GM21717 (cell line): ENCODE measurements around the gene TCF4.

Source experiments
- ATAC-seq: cut with Tn5 transposase; IDR thresholded peaks from one replicate; pipeline ENCODE4 v1.9.1; 2021; ENCODE audit warnings: mild to moderate bottlenecking, moderate library complexity; ENCODE audit not compliant: unreplicated experiment

The TCF4 gene

GRCh38 chr18:55588111-55588869 is at the start of gene TCF4:
Gene TCF4 (minus strand): TSS chr18:55588192. CDS start chr18:55587116, 1,076 bp downstream.
- ATAC-seq = no peak

- ATAC-seq = no peak
Observed at GRCh38 chr18:55637204-55637603, 49.2 kb upstream of the TCF4 start.

- no peak for ATAC-seq
Observed at GRCh38 chr18:55635439-55635838, 47.4 kb upstream of the TCF4 start.

- ATAC-seq = no peak
Observed at GRCh38 chr18:55634545-55634944, 46.6 kb upstream of the TCF4 start.

- ATAC-seq = no peak
Observed at GRCh38 chr18:55633032-55633431, 45.0 kb upstream of the TCF4 start.

- ATAC-seq = no peak
Observed at GRCh38 chr18:55629133-55629532, 41.1 kb upstream of the TCF4 start.

GRCh38 chr18:55627007-55627406 is 39.0 kb upstream of the TCF4 start:
- no peak for ATAC-seq

GRCh38 chr18:55625901-55626300 is 37.9 kb upstream of the TCF4 start:
- ATAC-seq = no peak

- ATAC-seq = no peak
Observed at GRCh38 chr18:55623626-55624025, 35.6 kb upstream of the TCF4 start.

- ATAC-seq = no peak
Observed at GRCh38 chr18:55610506-55610905, 22.5 kb upstream of the TCF4 start.

GRCh38 chr18:55609160-55609825 is 21.3 kb upstream of the TCF4 start:
- no peak for ATAC-seq

- no peak for ATAC-seq
Observed at GRCh38 chr18:55608497-55608896, 20.5 kb upstream of the TCF4 start.

- ATAC-seq = no peak
Observed at GRCh38 chr18:55607773-55608172, 19.8 kb upstream of the TCF4 start.

GRCh38 chr18:55605733-55606338 is 17.8 kb upstream of the TCF4 start:
- peak; percentile 84 for ATAC-seq

- no peak for ATAC-seq
Observed at GRCh38 chr18:55603775-55604174, 15.8 kb upstream of the TCF4 start.

GRCh38 chr18:55593888-55594287 is 5.9 kb upstream of the TCF4 start:
- ATAC-seq = no peak

GRCh38 chr18:55592572-55592971 is 4.6 kb upstream of the TCF4 start:
- no peak for ATAC-seq

GRCh38 chr18:55592106-55592505 is 4.1 kb upstream of the TCF4 start:
- ATAC-seq = no peak

- ATAC-seq = peak; percentile 91
Observed at GRCh38 chr18:55589625-55590291, 1.8 kb upstream of the TCF4 start.

- no peak for ATAC-seq
Observed at GRCh38 chr18:55588870-55589595, 1.0 kb upstream of the TCF4 start.
